ENCODE data around the gene CEP135. TPM values are rescaled to one million over a fixed set of nuclear protein-coding genes. Genes with fewer than 3 reads are reported as not detected.

The CEP135 gene
- total and polyA plus RNA-seq, 8 donors, result 0.76 to 18.1 (median 6.3) TPM

DNA sequence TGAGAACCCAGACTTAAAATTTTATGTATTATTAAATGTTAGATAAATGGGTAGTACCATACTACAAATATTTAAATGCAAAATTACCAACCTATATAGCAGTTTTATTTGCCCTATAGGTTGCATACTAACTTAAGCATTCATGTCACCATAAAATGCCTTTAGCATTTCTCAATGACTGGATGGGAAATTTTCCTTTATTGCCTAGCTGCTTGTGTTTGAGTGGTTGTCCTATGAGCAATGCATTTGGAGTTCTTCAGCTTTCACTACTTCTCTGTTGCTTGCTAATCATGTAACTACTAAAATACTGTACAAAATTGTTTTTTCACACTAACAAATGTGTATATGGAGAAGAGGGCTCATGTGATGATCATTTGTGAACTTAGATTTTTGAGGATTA, 44.2 kb upstream of the CEP135 start:
- Histone ChIP-seq H3K4me1 (peaks cover 0 to 8% (median 3%) of the 10 kb centered on the region in 4 donors), H3K27ac (no peak overlapping the region), H3K27me3 (no peaks in the 10 kb centered on the region), H3K4me3 (no peak overlapping the region), H3K9me3 (no peaks in the 10 kb centered on the region), H3K36me3 (peaks cover 7 to 60% (median 52%) of the 10 kb centered on the region in 4 donors)
- intact Hi-C loops (cut with DNase I; ENCODE audit: low total_unique reads), result no loop called here
- DNase-seq, result no peak
- no peak for TF ChIP-seq EP300 (IDR thresholded peaks at IDR 0.05)

DNA sequence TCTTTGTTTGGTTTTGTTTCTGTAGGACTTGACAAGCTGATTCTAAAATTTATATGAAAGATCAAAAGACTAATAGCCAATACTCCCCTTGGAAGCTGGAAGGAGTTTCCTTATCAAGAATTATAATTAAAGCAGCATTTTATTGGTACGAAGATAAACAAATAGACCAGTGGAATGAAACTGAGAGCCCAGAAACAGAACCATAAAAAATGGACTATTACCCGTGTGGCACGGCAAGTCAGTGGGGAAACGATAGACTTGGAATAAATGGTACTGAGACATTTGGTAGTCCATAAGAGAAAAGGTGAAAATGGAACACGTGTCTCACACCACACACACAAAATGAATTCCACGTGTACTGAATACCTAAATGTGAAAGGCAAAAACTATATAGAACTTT, 42.4 kb upstream of the CEP135 start:
- 72 to 85% (median 76%) methylated on average over 6 of the region's 6 CpGs for WGBS, 5 donors
- no peak for DNase-seq
- TF ChIP-seq, protein P1, sequence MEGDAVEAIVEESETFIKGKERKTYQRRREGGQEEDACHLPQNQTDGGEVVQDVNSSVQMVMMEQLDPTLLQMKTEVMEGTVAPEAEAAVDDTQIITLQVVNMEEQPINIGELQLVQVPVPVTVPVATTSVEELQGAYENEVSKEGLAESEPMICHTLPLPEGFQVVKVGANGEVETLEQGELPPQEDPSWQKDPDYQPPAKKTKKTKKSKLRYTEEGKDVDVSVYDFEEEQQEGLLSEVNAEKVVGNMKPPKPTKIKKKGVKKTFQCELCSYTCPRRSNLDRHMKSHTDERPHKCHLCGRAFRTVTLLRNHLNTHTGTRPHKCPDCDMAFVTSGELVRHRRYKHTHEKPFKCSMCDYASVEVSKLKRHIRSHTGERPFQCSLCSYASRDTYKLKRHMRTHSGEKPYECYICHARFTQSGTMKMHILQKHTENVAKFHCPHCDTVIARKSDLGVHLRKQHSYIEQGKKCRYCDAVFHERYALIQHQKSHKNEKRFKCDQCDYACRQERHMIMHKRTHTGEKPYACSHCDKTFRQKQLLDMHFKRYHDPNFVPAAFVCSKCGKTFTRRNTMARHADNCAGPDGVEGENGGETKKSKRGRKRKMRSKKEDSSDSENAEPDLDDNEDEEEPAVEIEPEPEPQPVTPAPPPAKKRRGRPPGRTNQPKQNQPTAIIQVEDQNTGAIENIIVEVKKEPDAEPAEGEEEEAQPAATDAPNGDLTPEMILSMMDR (IDR thresholded peaks at IDR 0.05), result no peak
- TF ChIP-seq POLR2A (IDR thresholded peaks at IDR 0.05) (no peak), EP300 (IDR thresholded peaks at IDR 0.05) (no peak), POLR2AphosphoS5 (IDR thresholded peaks at IDR 0.05) (no peak)
- Histone ChIP-seq H3K27me3 (no peaks in the 10 kb centered on the region), H3K27ac (no peak overlapping the region), H3K4me1 (peaks cover 0 to 8% (median 3%) of the 10 kb centered on the region in 4 donors), H3K36me3 (peaks cover 4 to 46% (median 37%) of the 10 kb centered on the region in 4 donors), H3K9me3 (no peaks in the 10 kb centered on the region), H3K4me3 (no peak overlapping the region)
- intact Hi-C loops (cut with DNase I; ENCODE audit: low total_unique reads), result no loop called here

DNA sequence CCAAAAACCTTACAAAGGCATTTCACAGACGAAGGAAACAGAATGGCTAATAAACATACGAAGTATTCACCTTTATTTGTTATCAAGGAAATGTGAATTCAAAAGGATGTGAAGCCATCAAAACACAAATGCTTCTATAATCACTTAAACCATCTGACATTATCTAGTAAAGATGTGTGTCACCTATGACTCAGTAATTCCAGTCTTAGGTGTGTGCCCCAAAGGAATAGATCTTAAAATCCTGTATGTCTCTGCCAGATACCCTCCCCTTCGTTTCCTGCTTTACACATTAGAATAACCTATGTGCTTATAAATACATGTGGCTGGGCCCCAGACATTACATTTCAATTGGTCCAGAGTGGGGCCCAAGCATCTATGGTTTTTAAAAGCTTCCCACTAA, 41.8 kb upstream of the CEP135 start:
- no peak for TF ChIP-seq POLR2AphosphoS5 (IDR thresholded peaks at IDR 0.05)
- TF ChIP-seq EP300 (IDR thresholded peaks at IDR 0.05), result no peak
- no peak for TF ChIP-seq POLR2A (IDR thresholded peaks at IDR 0.05)
- TF ChIP-seq, protein P1 (IDR thresholded peaks at IDR 0.05), result no peak
- WGBS, 5 donors, result 72 to 80% (median 76%) methylated on average over 3 of the region's 3 CpGs
- Histone ChIP-seq H3K27ac (no peak overlapping the region), H3K9me3 (no peaks in the 10 kb centered on the region), H3K4me3 (no peak overlapping the region), H3K36me3 (peaks cover 4 to 46% (median 37%) of the 10 kb centered on the region in 4 donors), H3K27me3 (no peaks in the 10 kb centered on the region), H3K4me1 (peaks cover 0 to 8% (median 3%) of the 10 kb centered on the region in 4 donors)
- DNase-seq, result no peak
- intact Hi-C loops (cut with DNase I; ENCODE audit: low total_unique reads), result no loop called here

DNA sequence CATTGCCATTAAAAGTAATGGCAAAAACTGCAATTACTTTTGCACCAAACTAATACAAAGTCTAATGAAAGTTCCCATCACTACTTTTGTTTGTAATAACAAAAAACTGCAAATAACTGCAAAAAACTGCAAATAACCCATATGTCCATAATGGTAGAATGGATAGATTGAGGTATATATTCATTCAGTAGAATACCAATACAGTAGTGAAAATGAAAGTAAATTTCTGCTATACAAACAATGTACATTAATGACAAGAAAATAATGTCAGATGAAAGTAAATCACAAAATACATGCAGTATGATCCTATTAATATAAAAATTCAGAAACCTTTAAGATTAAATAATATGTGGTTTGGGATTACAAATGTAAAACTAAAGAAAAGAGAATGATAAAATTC, 41.3 kb upstream of the CEP135 start:
- intact Hi-C loops (cut with DNase I; ENCODE audit: low total_unique reads), result no loop called here

DNA sequence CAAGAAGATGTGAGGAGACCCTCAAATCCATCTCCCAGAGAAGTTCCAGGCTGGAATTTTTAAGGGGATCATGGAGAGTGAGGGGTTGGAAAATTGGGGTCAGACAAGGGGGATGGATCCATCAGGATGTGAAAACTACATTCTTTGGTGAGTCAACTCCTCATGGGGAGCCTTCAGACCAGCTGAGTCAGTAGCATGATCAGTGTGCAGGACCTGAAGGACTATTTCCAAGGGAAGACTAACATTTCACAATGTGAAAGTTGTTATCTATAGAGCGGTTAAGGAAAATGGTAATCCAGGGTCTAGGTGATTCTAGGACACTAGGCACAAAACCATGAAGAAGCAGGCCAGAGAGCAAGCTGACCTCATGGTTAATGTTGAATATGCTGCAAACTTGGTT, 38.6 kb upstream of the CEP135 start:
- peaks cover 0 to 14% (median 8%) of the 10 kb centered on the region in 4 donors for H3K36me3 ChIP-seq
- WGBS, 5 donors, result 86 to 97% (median 93%) methylated on average over 1 of the region's 1 CpG
- H3K4me1 ChIP-seq, result peaks cover 0 to 8% (median 3%) of the 10 kb centered on the region in 4 donors
- intact Hi-C loops (cut with DNase I; ENCODE audit: low total_unique reads), result no loop called here
- H3K27me3 ChIP-seq, result no peaks in the 10 kb centered on the region
- H3K4me3 ChIP-seq, result no peak overlapping the region
- no peak overlapping the region for H3K27ac ChIP-seq
- no peak for TF ChIP-seq POLR2A (IDR thresholded peaks at IDR 0.05)
- no peak for TF ChIP-seq POLR2AphosphoS5 (IDR thresholded peaks at IDR 0.05)
- TF ChIP-seq, protein P1 (IDR thresholded peaks at IDR 0.05), result no peak
- TF ChIP-seq EP300 (IDR thresholded peaks at IDR 0.05), result no peak
- no peak for DNase-seq
- no peaks in the 10 kb centered on the region for H3K9me3 ChIP-seq

More for the DNA sequence above, 41.3 kb upstream of the CEP135 start:
- DNase-seq, result no peak
- H3K36me3 ChIP-seq, result peaks cover 4 to 41% (median 33%) of the 10 kb centered on the region in 4 donors
- peak overlapping the region in 1 of 4 donors; percentile 10 for H3K4me3 ChIP-seq
- peaks cover 0 to 8% (median 3%) of the 10 kb centered on the region in 4 donors for H3K4me1 ChIP-seq
- H3K9me3 ChIP-seq, result no peaks in the 10 kb centered on the region
- TF ChIP-seq EP300 (IDR thresholded peaks at IDR 0.05), result no peak
- TF ChIP-seq, protein P1 (IDR thresholded peaks at IDR 0.05), result no peak
- H3K27me3 ChIP-seq, result no peaks in the 10 kb centered on the region
- no peak overlapping the region for H3K27ac ChIP-seq
